Hepatocyte (in vitro differentiated cells): ENCODE measurements around the gene FXYD6. TPM values are rescaled to one million over a fixed set of nuclear protein-coding genes. Genes with fewer than 3 reads are reported as not detected.

Experiments used
- DNase-seq: peaks from one replicate; pipeline ENCODE4 v3.0.0-alpha.2; 2016; ENCODE audit warnings: low spot score
- H2AFZ ChIP-seq: fragments of 200-600 bp; sonication (generic); 2 replicates; pipeline ENCODE4 v1.6.0; 2016; ENCODE audit warnings: antibody characterized with exemption, mild to moderate bottlenecking
- H3K27ac ChIP-seq: fragments of 200-600 bp; sonication (generic); 2 replicates; pipeline ENCODE4 v1.5.1; 2016; ENCODE audit warnings: mild to moderate bottlenecking
- H3K27me3 ChIP-seq: fragments of 200-600 bp; sonication (generic); 2 replicates; pipeline ENCODE4 v1.6.1; 2016
- H3K36me3 ChIP-seq: fragments of 200-600 bp; sonication (generic); replicated peaks from 2 replicates; pipeline ENCODE4 v1.5.1; 2016; ENCODE audit warnings: low read depth; ENCODE audit not compliant: insufficient read depth
- H3K4me1 ChIP-seq: fragments of 200-600 bp; sonication (generic); 2 replicates; pipeline ENCODE4 v1.5.1; 2016; ENCODE audit warnings: mild to moderate bottlenecking, moderate library complexity; ENCODE audit not compliant: insufficient read depth
- H3K4me2 ChIP-seq: fragments of 200-600 bp; sonication (generic); 2 replicates; pipeline ENCODE4 v1.6.0; 2016
- H3K4me3 ChIP-seq: fragments of 200-600 bp; sonication (generic); 2 replicates; pipeline ENCODE4 v1.5.1; 2016; ENCODE audit warnings: mild to moderate bottlenecking
- H3K79me2 ChIP-seq: fragments of 200-600 bp; sonication (generic); 2 replicates; pipeline ENCODE4 v1.6.0; 2017; ENCODE audit warnings: mild to moderate bottlenecking
- H3K9me2 ChIP-seq: fragments of 200-600 bp; sonication (generic); replicated peaks from 2 replicates; pipeline ENCODE4 v1.6.0; 2017; ENCODE audit warnings: mild to moderate bottlenecking; ENCODE audit not compliant: insufficient read depth
- H3K9me3 ChIP-seq: fragments of 200-600 bp; sonication (generic); 2 replicates; pipeline ENCODE4 v1.5.1; 2016; ENCODE audit warnings: low read depth, mild to moderate bottlenecking
- H4K20me1 ChIP-seq: fragments of 200-600 bp; sonication (generic); 2 replicates; pipeline ENCODE4 v1.6.0; 2016; ENCODE audit warnings: mild to moderate bottlenecking; ENCODE audit not compliant: insufficient read depth, poor library complexity, severe bottlenecking
- EZH2 ChIP-seq: fragments of 200-600 bp; sonication (generic); IDR thresholded peaks from 2 replicates; pipeline ENCODE4 v1.6.1; 2016; ENCODE audit warnings: antibody characterized with exemption, mild to moderate bottlenecking, borderline replicate concordance
- EZH2phosphoT487 ChIP-seq: fragments of 200-600 bp; sonication (generic); IDR thresholded peaks from one replicate; pipeline ENCODE4 v1.6.1; 2018; ENCODE audit warnings: antibody characterized with exemption, mild to moderate bottlenecking, low read depth, moderate library complexity; ENCODE audit not compliant: unreplicated experiment, severe bottlenecking
- WGBS: methylation state at CpG from one replicate; pipeline ENCODE4 v1.1.6; 2016; ENCODE audit warnings: low lambda C conversion rate; ENCODE audit errors: missing lambda C conversion rate; 5-methylcytosine and 5-hydroxymethylcytosine counted together
- polyA plus RNA-seq: library from polyadenylated mRNA; unstranded; fragments of >200 nt; fragmentation: Nextera tagmentation; extraction: Ambion mirVana; gene quantifications from 2 replicates; pipeline ENCODE4 v1.2.1, GENCODE V29; 2016
- total RNA-seq: library from RNA; depleted of rRNA; stranded (reverse); fragments of >200 nt; gene quantifications from 2 replicates; pipeline ENCODE4 v1.2.3, GENCODE V29; 2014
- TF ChIP-seq, protein P1 (sequence below): fragments of 200-600 bp; sonication (generic); IDR thresholded peaks from 2 replicates; pipeline ENCODE4 v1.5.1; 2016; ENCODE audit warnings: antibody characterized with exemption, mild to moderate bottlenecking; ENCODE audit not compliant: poor library complexity

Gene FXYD6
- total and polyA plus RNA-seq, 2 experiments from 2014 or later, result 28.3 to 56.9 TPM

- H3K36me3 ChIP-seq, result no peaks in the 10 kb centered on the region
- H2AFZ ChIP-seq, result no peak overlapping the region
- no peaks in the 10 kb centered on the region for H3K79me2 ChIP-seq
- no peak for DNase-seq
- 88% methylated on average over 4 of the region's 4 CpGs for WGBS
- H3K4me1 ChIP-seq, result peaks cover 23% of the 10 kb centered on the region
- H4K20me1 ChIP-seq, result no peaks in the 10 kb centered on the region
- no peak overlapping the region for H3K4me3 ChIP-seq
- no peaks in the 10 kb centered on the region for H3K9me3 ChIP-seq
- peaks cover 39% of the 10 kb centered on the region for H3K27me3 ChIP-seq
- H3K4me2 ChIP-seq, result peak overlapping the region; percentile 84
- no peaks in the 10 kb centered on the region for H3K9me2 ChIP-seq
- H3K27ac ChIP-seq, result no peak overlapping the region
- TF ChIP-seq, protein P1, sequence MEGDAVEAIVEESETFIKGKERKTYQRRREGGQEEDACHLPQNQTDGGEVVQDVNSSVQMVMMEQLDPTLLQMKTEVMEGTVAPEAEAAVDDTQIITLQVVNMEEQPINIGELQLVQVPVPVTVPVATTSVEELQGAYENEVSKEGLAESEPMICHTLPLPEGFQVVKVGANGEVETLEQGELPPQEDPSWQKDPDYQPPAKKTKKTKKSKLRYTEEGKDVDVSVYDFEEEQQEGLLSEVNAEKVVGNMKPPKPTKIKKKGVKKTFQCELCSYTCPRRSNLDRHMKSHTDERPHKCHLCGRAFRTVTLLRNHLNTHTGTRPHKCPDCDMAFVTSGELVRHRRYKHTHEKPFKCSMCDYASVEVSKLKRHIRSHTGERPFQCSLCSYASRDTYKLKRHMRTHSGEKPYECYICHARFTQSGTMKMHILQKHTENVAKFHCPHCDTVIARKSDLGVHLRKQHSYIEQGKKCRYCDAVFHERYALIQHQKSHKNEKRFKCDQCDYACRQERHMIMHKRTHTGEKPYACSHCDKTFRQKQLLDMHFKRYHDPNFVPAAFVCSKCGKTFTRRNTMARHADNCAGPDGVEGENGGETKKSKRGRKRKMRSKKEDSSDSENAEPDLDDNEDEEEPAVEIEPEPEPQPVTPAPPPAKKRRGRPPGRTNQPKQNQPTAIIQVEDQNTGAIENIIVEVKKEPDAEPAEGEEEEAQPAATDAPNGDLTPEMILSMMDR, result no peak
- no peak for TF ChIP-seq EZH2
- no peak for TF ChIP-seq EZH2phosphoT487
Measured at GRCh38 chr11:117874910-117875381, 1.5 kb downstream of the FXYD6 start.

- Histone ChIP-seq H2AFZ (no peak overlapping the region), H3K9me2 (no peaks in the 10 kb centered on the region), H3K4me3 (no peak overlapping the region), H3K4me2 (peak overlapping the region; percentile 84), H4K20me1 (no peaks in the 10 kb centered on the region), H3K9me3 (no peaks in the 10 kb centered on the region), H3K79me2 (no peaks in the 10 kb centered on the region), H3K27me3 (peaks cover 39% of the 10 kb centered on the region), H3K27ac (no peak overlapping the region), H3K4me1 (peaks cover 28% of the 10 kb centered on the region), H3K36me3 (no peaks in the 10 kb centered on the region)
- no peak for DNase-seq
- 73% methylated on average over 16 of the region's 16 CpGs for WGBS
- TF ChIP-seq, protein P1, result no peak
- TF ChIP-seq EZH2, result no peak
- TF ChIP-seq EZH2phosphoT487, result no peak
Measured at GRCh38 chr11:117874253-117874909, 2.1 kb downstream of the FXYD6 start.

DNA sequence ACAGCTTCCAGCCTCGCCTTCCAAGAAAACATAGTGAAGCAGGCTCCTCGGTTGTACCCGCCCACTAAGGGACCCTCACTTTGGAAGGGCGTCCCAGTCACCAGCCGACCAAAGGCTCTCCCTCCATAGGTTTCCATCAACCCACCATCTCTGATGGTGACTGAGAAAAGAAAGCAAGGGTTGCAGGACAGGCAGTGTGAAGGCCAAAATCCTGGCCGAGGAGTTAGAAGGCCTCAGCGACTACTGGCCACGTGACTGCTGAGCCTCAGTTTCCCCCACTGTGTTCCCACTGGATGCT, 2.7 kb downstream of the FXYD6 start:
- H3K4me3 ChIP-seq, result no peak overlapping the region
- no peaks in the 10 kb centered on the region for H3K9me2 ChIP-seq
- H3K9me3 ChIP-seq, result no peaks in the 10 kb centered on the region
- no peaks in the 10 kb centered on the region for H3K36me3 ChIP-seq
- DNase-seq, result no peak
- WGBS, result 94% methylated on average over 8 of the region's 8 CpGs
- no peaks in the 10 kb centered on the region for H4K20me1 ChIP-seq
- TF ChIP-seq, protein P1, result no peak
- no peak for TF ChIP-seq EZH2phosphoT487
- TF ChIP-seq EZH2, result no peak
- no peak overlapping the region for H2AFZ ChIP-seq
- H3K79me2 ChIP-seq, result no peaks in the 10 kb centered on the region
- peaks cover 38% of the 10 kb centered on the region for H3K27me3 ChIP-seq
- H3K4me2 ChIP-seq, result no peak overlapping the region
- no peak overlapping the region for H3K27ac ChIP-seq
- H3K4me1 ChIP-seq, result peaks cover 34% of the 10 kb centered on the region
